GM18868 (cell line): ENCODE data around the gene TRIM27.
"Not testable (repeated sequence)": the region's sequence is repeated elsewhere in the genome, so short reads cannot be mapped to it uniquely, and the experiment has no call there.

Experiments used
- ATAC-seq: cut with Tn5 transposase; IDR thresholded peaks from one replicate; pipeline ENCODE4 v1.9.1; 2021; ENCODE audit warnings: mild to moderate bottlenecking, moderate library complexity; ENCODE audit not compliant: unreplicated experiment

Gene TRIM27

GRCh38 chr6:28943557-28944411 is 20.0 kb upstream of the TRIM27 start:
- ATAC-seq: no peak

GRCh38 chr6:28943223-28943556 is 19.4 kb upstream of the TRIM27 start:
- no peak for ATAC-seq

- no peak for ATAC-seq
Measured at GRCh38 chr6:28941684-28942448, 18.1 kb upstream of the TRIM27 start.

GRCh38 chr6:28940858-28941683 is 17.3 kb upstream of the TRIM27 start:
- peak; percentile 65 for ATAC-seq

DNA sequence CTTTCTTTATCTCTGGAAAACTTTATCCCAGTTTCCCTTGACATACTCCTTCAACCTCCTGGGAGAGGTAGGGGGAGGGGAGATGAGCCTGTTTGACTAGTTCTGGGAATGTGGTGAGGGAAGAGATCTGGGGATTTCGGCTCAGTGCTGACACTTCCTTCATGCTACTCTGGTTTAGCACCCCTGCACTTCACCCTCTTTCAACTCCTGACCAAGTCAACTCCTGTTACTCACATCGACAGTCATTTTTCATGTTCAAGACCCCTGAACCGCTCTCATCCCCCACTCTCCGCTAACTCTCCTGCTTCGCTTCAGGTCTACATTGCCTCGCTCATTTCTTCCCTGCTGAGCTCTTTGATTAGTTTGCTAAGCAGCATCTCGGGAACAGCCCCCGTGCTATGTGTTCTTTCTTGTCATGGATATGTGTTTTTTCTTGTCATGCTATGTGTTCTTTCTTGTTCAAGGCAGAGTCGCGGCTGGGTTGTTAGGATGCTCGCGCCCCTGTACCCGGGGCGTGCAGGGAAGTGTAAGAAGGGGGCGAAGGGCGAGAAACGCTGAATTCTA is 16.6 kb upstream of the TRIM27 start:
- peak; percentile 18 for ATAC-seq

DNA sequence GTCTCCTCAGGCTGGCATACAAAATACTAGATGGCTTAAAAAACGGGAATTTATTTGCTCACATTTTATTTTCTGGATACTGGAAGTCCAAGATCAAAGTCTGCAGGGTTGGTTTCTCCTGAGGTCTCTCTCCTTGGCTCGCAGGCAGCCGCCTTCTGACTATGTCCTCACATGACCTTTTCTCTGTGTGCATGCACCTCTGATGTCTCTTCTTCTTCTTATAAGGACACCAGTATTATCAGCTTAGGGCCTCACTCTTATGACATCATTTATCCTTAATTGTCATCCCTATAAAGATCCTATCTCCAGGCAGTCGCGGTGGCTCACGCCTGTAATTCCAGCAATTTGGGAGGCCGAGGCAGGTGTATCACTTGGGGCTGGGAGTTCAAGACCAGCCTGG is 9.3 kb upstream of the TRIM27 start:
- ATAC-seq: no peak

- ATAC-seq: no peak
Measured at GRCh38 chr6:28929887-28930620, 6.3 kb upstream of the TRIM27 start.

DNA sequence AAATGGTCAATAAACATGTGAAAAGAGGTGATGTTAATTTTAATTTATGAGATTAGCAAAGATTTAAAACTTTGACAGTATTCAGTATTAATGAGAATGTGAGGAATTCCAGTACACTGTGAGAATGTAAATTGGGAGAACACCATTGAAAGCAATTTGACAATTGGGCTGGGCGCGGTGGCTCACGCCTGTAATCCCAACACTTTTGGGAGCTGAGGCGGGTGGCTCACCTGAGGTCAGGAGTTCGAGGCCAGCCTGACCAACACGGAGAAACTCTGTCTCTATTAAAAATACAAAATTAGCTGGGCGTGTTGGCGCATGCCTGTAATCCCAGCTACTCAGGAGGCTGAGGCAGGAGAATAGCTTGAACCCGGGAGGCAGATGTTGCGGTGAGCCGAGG is 5.6 kb upstream of the TRIM27 start:
- not testable (repeated sequence) for ATAC-seq

- ATAC-seq: no peak
Measured at GRCh38 chr6:28927846-28928245, 4.1 kb upstream of the TRIM27 start.

GRCh38 chr6:28922821-28923317 is 916 bp downstream of the TRIM27 start:
- ATAC-seq: peak; percentile 33

DNA sequence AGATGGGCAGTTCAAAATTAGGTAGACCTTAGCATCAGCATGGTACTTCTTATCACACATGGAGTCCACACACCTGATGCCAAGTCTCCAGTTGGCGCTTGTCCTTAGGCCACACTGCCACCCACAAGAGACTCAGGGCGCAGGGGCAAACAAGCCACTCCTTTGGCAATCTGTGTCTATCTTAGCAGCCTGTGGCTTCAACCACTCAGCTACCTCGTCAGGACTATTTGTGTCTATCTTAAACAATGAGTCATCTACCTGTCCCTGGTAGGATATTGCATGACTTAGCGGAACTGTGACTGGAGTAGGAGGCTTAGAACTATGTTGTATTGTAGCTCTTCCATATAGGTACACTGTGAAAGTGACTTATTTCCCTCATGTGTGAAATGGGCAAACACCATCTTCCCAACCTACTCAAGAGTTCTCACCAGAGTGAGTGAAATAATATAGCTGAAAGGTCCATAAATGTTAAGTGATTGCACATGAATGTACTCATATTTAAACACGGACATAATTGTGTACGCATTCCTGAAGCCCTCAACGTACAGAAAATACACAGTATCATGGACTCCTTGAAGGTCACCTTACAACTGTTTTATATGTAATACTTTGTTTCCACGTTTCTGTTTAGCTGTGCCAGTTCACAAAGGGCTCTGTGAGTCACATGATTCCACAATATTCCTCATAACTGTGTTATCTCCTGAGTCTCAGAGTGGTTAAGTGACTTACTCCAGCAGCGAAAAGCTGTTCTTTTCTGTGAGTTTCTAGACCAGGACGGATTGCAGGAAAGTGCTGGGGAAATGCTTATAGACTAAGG is 1.6 kb downstream of the TRIM27 start:
- no peak for ATAC-seq

DNA sequence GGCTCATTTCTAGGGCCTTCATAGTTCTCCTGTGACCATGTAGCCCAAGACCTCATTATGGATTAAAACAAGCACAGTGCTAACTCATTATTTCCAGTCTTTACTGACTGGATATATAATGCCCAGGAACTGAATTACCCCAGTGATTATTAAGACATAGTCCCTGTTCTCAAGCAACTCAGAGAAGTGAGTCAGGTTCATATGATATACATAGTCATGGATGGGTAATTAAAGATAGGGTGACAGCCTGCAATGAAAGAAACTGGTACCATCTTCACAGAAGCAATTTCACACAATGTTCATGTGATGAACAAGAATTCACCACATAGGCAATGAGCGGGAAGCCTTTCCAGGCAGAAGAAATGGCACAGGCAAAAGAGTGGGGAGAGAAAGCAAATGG is 3.5 kb downstream of the TRIM27 start:
- ATAC-seq: no peak

DNA sequence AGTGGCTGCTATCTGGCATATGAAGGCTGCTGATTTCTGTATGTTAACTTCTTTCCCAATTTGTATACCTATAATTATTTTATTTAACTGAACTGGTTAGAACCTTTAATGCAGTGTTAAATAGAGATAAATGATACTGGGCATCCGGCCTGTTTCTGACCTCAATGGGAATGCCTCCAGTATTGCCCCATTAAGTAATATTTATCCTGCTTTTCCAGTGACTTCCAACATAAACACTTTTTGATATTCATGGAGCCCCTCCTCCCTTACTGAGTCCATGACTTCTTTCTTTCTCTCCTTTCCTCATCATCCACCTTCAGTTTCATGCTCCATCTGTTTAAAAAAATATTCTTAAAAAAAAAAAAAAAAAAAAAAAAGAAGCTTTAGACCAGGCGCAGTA is 8.8 kb downstream of the TRIM27 start:
- ATAC-seq: no peak

DNA sequence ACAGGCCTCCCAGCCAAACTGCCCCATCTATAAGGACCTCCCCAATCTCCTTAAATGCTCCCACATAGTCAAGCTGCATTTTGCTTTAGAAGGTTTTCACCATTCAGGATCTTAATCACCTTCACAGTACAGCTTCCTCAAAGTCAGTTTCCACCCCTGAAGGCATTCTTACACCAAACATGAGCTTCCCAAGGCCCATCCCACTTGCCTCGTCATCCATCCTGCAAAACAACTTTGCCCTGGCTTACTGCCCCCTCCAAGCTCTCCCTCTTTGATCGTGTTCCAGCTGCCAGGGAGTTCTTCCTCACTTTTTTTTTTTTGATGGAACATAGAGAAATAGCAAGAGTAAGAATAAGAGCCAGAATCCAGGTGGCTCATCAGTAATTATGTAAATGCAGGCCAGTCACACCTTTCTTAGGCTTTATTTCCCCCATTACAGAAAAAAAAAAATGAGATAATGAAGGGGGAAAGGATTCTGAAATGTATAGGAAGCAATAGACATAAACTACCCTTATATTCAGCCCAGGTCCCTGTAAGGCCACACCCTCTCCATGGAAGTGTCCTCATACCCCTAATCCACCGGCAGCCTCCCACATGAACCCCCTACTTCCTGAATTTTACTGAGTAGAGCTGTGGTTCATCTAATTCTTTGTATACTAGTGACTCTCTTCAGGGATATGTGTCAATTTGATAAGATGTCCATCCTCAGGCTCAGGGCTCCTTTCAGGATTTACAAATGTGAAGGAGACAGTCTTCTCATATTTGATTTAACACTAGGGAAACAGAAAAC is 12.7 kb downstream of the TRIM27 start:
- ATAC-seq: no peak

DNA sequence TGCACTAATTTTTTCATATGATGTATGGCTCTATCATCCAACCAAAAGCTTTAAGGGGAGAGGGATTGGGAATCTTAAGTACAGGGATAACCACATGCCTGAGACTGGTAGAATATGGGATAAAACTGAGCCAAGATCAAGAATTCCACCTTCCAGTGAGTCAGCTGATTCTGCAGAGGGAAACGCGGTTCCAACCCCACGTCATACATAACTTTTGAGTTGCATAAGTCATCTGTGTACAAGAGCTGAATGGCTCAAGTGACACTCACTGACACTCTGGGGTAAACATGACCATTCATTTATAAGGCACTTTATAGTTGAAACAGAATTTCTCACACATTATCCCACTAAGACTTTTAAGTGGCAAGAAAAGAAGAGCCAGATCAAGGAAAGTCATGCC is 16.4 kb downstream of the TRIM27 start:
- ATAC-seq: no peak

- no peak for ATAC-seq
Measured at GRCh38 chr6:28906669-28907068, 17.1 kb downstream of the TRIM27 start.

DNA sequence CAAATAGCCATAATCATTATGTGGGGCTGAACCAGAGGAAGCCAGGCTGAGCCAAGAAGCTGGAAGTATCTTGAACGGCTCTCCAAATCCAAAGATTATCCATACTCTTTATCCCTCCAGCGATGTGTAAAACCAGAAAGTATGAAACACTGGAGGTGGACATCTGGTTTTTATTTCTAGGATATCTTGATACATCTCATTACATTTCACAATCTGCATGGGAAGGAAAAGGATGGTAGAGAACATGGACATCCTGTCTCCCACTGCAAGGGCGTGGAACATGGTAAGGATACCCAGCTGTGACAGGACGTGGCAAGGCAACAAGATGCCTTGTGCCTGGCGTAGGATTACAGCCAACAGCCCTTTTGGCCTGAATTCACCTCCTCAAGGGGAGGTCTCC is 20.1 kb downstream of the TRIM27 start:
- no peak for ATAC-seq

DNA sequence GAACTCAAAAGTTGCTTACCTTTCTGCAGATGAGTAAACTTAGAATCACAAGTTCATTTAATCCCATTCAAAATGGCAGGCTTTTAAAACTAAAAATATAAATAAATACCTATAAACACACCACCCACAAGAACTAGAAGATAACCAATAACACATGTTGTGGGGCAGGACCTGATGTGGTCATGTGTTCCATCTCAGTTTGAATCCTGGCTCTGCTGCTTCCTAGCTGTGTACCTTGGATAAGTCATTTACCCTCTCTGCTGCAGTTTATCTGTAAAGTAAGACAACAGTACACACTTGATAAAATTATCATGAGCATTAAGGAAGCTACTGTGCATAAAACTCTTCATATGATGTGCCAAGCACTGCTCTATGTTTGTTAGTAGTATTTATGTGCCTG is 22.0 kb downstream of the TRIM27 start:
- ATAC-seq: no peak
